MCF 10A (cell line): Measurements from ENCODE around the gene PCDHA9. TPM values are rescaled to one million over a fixed set of nuclear protein-coding genes. Genes with fewer than 3 reads are reported as not detected.
A peak's percentile ranks its signal among the peaks of the same experiment; 100 is the strongest.
"Not testable (repeated sequence)": the region's sequence is repeated elsewhere in the genome, so short reads cannot be mapped to it uniquely, and the experiment has no call there.

Experiments
- BruUV-seq: library from RNA; stranded (reverse); fragments of 400-500 nt; replicated peaks from 2 replicates; lab custom pipeline; 2021; lab: Mats Ljungman, UMichigan
- CTCF ChIA-PET: fragments of 300-600 bp; sonication (Branson Sonifier 250); formaldehyde crosslinking; extraction: SDS; loops from one replicate; lab custom pipeline; 2021; ENCODE audit warnings: antibody characterized with exemption, inconsistent platforms; lab: Yijun Ruan, JAX
- POLR2A ChIA-PET: fragments of 300-600, 350-650 bp; sonication (Branson Sonifier 250); formaldehyde crosslinking; extraction: SDS; loops from one replicate; lab custom pipeline; 2020; ENCODE audit warnings: antibody characterized with exemption, inconsistent platforms; lab: Yijun Ruan, JAX
- DNase-seq: peaks from one replicate; pipeline ENCODE4 v3.0.0-alpha.2; 2018; ENCODE audit not compliant: unreplicated experiment
- H3K27ac Mint-ChIP-seq: one replicate; pipeline ENCODE4 v1.8.0; 2022; ENCODE audit warnings: mild to moderate bottlenecking, low read depth, mixed read lengths; ENCODE audit not compliant: unreplicated experiment
- H3K27me3 Mint-ChIP-seq: one replicate; pipeline ENCODE4 v1.8.0; 2022; ENCODE audit warnings: mixed read lengths; ENCODE audit not compliant: insufficient read depth, unreplicated experiment
- H3K36me3 Mint-ChIP-seq: one replicate; pipeline ENCODE4 v1.8.0; 2022; ENCODE audit warnings: mild to moderate bottlenecking, moderate library complexity, mixed read lengths; ENCODE audit not compliant: insufficient read depth, unreplicated experiment
- H3K4me1 Mint-ChIP-seq: one replicate; pipeline ENCODE4 v1.8.0; 2022; ENCODE audit warnings: mixed read lengths; ENCODE audit not compliant: insufficient read depth, unreplicated experiment
- H3K4me3 Mint-ChIP-seq: one replicate; pipeline ENCODE4 v1.8.0; 2022; ENCODE audit warnings: mild to moderate bottlenecking, moderate library complexity, mixed read lengths; ENCODE audit not compliant: unreplicated experiment
- H3K9me3 Mint-ChIP-seq: one replicate; pipeline ENCODE4 v1.8.0; 2022; ENCODE audit warnings: mixed read lengths; ENCODE audit not compliant: unreplicated experiment
- CTCF ChIP-seq: fragments of 200-600 bp; IDR thresholded peaks from one replicate; pipeline ENCODE4 v1.8.0; 2022; ENCODE audit warnings: antibody characterized with exemption, mild to moderate bottlenecking; ENCODE audit not compliant: unreplicated experiment
- intact Hi-C: fragments of 100-400 bp; cut with micrococcal nuclease; formaldehyde crosslinking; loops from 2 replicates; pipeline ENCODE4 v1.14.1; 2022
- total RNA-seq: library from RNA; stranded (reverse); gene quantifications from 2 replicates; pipeline ENCODE4 v1.2.3, GENCODE V29; 2022

Gene PCDHA9
- total RNA-seq, 1 experiment from 2014 or later, result 0.28 TPM

- peak; percentile 48 for DNase-seq
- Mint-ChIP-seq H3K4me1 (no peaks in the 10 kb centered on the region), H3K36me3 (peaks cover 5% of the 10 kb centered on the region), H3K9me3 (peaks cover 4% of the 10 kb centered on the region), H3K27me3 (no peaks in the 10 kb centered on the region), H3K4me3 (peak within 1 kb of the TSS; percentile 81), H3K27ac (no peak within 1 kb of the TSS)
- CTCF ChIA-PET, result interaction anchor here (0.6 to 3.8 kb wide), 10 partner anchors 9 to 773 kb away, joined by 3 to 27 read pairs (median 4); partner anchors contain the start of gene PCDHA4
- BruUV-seq, result TSS peak; percentile 39
- POLR2A ChIA-PET, result interaction anchor here (1.2 to 2.6 kb wide), 3 partner anchors 20 to 221 kb away, joined by 3 to 19 read pairs (median 8); no protein-coding TSS in a partner anchor
- TF ChIP-seq CTCF, result peak; percentile 37
- intact Hi-C loops, result loop anchor here (1.0 kb wide), 1 partner anchor 213 kb away; no protein-coding TSS in a partner anchor
Observed at GRCh38 chr5:140827704-140828361, 20.3 kb upstream of the PCDHA9 start, which contains the start of gene PCDHA6. Gene PCDHA6, plus strand, starts transcription at chr5:140827960. Its CDS starts 132 bp downstream, at chr5:140828092.

DNA sequence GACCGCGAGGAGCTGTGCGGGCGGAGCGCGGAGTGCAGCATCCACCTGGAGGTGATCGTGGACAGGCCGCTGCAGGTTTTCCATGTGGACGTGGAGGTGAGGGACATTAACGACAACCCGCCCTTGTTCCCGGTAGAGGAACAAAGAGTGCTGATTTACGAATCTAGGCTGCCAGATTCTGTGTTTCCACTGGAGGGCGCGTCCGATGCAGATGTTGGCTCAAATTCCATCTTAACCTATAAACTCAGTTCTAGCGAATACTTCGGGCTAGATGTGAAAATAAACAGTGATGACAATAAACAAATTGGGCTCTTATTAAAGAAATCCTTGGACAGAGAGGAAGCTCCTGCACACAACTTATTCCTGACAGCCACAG is 19.8 kb upstream of the PCDHA9 start:
- POLR2A ChIA-PET, result interaction anchor here (1.2 to 2.6 kb wide), 3 partner anchors 21 to 221 kb away, joined by 3 to 19 read pairs (median 8); no protein-coding TSS in a partner anchor
- Mint-ChIP-seq H3K4me3 (peak overlapping the region; percentile 81), H3K27ac (no peak overlapping the region), H3K4me1 (no peaks in the 10 kb centered on the region), H3K36me3 (peaks cover 5% of the 10 kb centered on the region), H3K27me3 (no peaks in the 10 kb centered on the region), H3K9me3 (peaks cover 9% of the 10 kb centered on the region)
- BruUV-seq, result no TSS peak
- intact Hi-C loops, result no loop called here
- DNase-seq, result peak; percentile 8
- peak; percentile 15 for TF ChIP-seq CTCF
- CTCF ChIA-PET, result interaction anchor here (0.8 to 3.8 kb wide), 7 partner anchors 10 to 735 kb away, joined by 3 to 27 read pairs (median 5); partner anchors contain the start of gene PCDHA4

DNA sequence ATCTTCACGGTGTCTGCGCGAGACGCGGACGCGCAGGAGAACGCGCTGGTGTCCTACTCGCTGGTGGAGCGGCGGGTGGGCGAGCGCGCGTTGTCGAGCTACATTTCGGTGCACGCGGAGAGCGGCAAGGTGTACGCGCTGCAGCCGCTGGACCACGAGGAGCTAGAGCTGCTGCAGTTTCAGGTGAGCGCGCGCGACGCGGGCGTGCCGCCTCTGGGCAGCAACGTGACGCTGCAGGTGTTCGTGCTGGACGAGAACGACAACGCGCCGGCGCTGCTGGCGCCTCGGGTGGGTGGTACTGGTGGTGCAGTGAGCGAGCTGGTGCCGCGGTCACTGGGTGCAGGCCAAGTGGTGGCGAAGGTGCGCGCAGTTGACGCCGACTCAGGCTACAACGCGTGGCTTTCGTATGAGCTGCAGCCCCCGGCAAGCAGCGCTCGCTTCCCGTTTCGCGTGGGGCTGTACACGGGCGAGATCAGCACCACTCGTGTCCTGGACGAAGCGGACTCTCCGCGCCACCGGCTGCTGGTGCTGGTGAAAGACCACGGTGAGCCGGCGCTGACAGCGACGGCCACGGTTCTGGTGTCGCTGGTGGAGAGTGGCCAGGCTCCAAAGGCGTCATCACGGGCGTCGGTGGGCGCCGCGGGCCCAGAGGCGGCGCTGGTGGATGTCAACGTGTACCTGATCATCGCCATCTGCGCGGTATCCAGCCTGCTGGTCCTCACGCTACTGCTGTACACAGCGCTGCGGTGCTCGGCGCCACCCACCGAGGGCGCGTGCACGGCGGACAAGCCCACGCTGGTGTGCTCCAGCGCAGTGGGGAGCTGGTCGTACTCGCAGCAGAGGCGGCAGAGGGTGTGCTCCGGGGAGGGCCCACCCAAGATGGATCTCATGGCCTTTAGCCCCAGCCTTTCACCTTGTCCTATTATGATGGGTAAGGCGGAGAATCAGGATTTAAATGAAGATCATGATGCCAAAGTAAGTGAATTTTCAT is 18.4 kb upstream of the PCDHA9 start:
- H3K36me3 Mint-ChIP-seq, H3K27ac Mint-ChIP-seq, BruUV-seq, H3K27me3 Mint-ChIP-seq, DNase-seq, H3K4me1 Mint-ChIP-seq, H3K9me3 Mint-ChIP-seq, H3K4me3 Mint-ChIP-seq, POLR2A ChIA-PET, intact Hi-C loops: not testable (repeated sequence)
- CTCF ChIA-PET, result interaction anchor here (2.3 kb wide), 1 partner anchor 23 kb away, joined by 15 read pairs; the partner anchor contains the start of gene PCDHA4

DNA sequence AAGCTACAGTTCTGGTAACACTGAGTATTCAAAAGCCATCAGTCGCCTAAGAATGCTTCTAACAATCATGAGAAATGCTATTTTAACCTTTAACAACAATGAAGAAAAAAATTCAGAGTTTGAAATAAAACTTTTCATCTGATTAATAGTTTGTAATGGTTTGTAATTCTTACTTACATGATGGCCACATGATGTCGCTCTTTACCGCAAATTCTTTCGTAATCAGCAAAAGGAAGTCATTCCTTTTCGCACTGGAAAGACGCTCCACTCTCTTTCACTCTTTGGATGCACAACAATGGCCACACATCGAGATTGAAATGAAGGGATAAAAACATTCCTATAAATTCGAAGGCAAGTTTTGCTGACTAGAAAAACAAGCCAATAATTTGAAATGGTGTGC is 14.2 kb upstream of the PCDHA9 start, which contains the start of gene PCDHA7:
Gene PCDHA7 (plus strand): TSS at position 277 of the 400 bp plus-strand sequence. CDS start 115 bp downstream, at position 392.
- Mint-ChIP-seq H3K27ac (no peak within 1 kb of the TSS), H3K36me3 (no peaks in the 10 kb centered on the region), H3K4me3 (no peak within 1 kb of the TSS), H3K9me3 (peaks cover 17% of the 10 kb centered on the region), H3K4me1 (no peaks in the 10 kb centered on the region), H3K27me3 (no peaks in the 10 kb centered on the region)
- ChIA-PET POLR2A (interaction anchor here (1.7 kb wide), 1 partner anchor 207 kb away, joined by 4 read pairs; no protein-coding TSS in a partner anchor), CTCF (interaction anchor here (0.6 kb wide), 1 partner anchor 223 kb away, joined by 3 read pairs; no protein-coding TSS in a partner anchor)
- BruUV-seq, result no TSS peak
- intact Hi-C loops, result no loop called here
- no peak for TF ChIP-seq CTCF
- DNase-seq, result no peak

- H3K27me3 Mint-ChIP-seq, H3K27ac Mint-ChIP-seq, H3K4me1 Mint-ChIP-seq, BruUV-seq, intact Hi-C loops, DNase-seq, H3K36me3 Mint-ChIP-seq, H3K4me3 Mint-ChIP-seq: not testable (repeated sequence)
- CTCF ChIA-PET, result interaction anchor here (0.6 kb wide), 1 partner anchor 223 kb away, joined by 3 read pairs; no protein-coding TSS in a partner anchor
- POLR2A ChIA-PET, result interaction anchor here (1.7 kb wide), 1 partner anchor 206 kb away, joined by 4 read pairs; no protein-coding TSS in a partner anchor
- peaks cover 20% of the 10 kb centered on the region for H3K9me3 Mint-ChIP-seq
Observed at GRCh38 chr5:140834439-140835008, 13.7 kb upstream of the PCDHA9 start.
